Stomach (tissue), 4 donors: ENCODE measurements around the gene SF3B6.
"Not testable (repeated sequence)": the region's sequence is repeated elsewhere in the genome, so short reads cannot be mapped to it uniquely, and the experiment has no call there.

ENCODE experiments used
- POLR2A ChIP-seq, 4 donors: fragments of 450-650 bp; IDR thresholded peaks; one replicate each; pipeline ENCODE4 v1.6.1; 2016; ENCODE audit warnings: antibody characterized with exemption in 4 of 4, control low read depth in 2 of 4, mild to moderate bottlenecking in 1 of 4, moderate library complexity in 1 of 4
- POLR2AphosphoS5 ChIP-seq, 3 donors: sonication (generic); formaldehyde crosslinking; IDR thresholded peaks; one replicate each; pipeline ENCODE4 v1.6.1; 2016; ENCODE audit warnings: antibody characterized with exemption in 3 of 3
- TF ChIP-seq, protein P1 (sequence below), 7 experiments: fragments of 450-650 bp in 4 of 7; fragments of 200-600 bp in 3 of 7; sonication (generic) in 3 of 7; IDR thresholded peaks; one replicate each; pipeline ENCODE4 v1.5.1; 2016 to 2019; ENCODE audit warnings: antibody characterized with exemption in 7 of 7, control low read depth in 2 of 7, mild to moderate bottlenecking in 1 of 7

DNA sequence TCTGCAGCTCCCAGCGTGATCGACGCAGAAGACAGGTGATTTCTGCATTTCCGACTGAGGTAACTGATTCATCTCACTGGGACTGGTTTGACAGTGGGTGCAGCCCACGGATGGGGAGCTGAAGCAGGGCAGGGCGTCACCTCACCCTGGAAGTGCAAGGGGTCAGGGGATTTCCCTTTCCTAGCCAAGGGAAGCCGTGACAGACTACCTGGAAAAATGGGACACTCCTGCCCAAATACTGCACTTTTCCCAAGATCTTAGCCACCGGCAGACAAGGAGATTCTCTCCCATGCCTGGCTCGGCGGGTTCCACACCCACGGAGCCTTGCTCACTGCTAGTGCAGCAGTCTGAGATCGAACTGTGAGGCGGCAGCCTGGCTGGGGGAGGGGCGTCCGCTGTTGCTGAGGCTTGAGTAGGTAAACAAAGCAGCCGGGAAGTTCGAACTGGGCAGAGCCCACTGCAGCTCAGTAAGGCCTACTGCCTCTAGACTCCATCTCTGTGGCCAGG lies 19.1 kb upstream of the SF3B6 start:
- TF ChIP-seq POLR2A, POLR2AphosphoS5 (IDR thresholded peaks at IDR 0.05): not testable (repeated sequence)
- TF ChIP-seq, protein P1, sequence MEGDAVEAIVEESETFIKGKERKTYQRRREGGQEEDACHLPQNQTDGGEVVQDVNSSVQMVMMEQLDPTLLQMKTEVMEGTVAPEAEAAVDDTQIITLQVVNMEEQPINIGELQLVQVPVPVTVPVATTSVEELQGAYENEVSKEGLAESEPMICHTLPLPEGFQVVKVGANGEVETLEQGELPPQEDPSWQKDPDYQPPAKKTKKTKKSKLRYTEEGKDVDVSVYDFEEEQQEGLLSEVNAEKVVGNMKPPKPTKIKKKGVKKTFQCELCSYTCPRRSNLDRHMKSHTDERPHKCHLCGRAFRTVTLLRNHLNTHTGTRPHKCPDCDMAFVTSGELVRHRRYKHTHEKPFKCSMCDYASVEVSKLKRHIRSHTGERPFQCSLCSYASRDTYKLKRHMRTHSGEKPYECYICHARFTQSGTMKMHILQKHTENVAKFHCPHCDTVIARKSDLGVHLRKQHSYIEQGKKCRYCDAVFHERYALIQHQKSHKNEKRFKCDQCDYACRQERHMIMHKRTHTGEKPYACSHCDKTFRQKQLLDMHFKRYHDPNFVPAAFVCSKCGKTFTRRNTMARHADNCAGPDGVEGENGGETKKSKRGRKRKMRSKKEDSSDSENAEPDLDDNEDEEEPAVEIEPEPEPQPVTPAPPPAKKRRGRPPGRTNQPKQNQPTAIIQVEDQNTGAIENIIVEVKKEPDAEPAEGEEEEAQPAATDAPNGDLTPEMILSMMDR (IDR thresholded peaks at IDR 0.05): not testable (repeated sequence)
